ENCODE measurements around the gene CHCHD1. TPM values are rescaled to one million over a fixed set of nuclear protein-coding genes. Genes with fewer than 3 reads are reported as not detected.

CHCHD1 gene
- total and polyA plus RNA-seq, 2 experiments from 2014 or later, result 40.6 to 187 TPM

DNA sequence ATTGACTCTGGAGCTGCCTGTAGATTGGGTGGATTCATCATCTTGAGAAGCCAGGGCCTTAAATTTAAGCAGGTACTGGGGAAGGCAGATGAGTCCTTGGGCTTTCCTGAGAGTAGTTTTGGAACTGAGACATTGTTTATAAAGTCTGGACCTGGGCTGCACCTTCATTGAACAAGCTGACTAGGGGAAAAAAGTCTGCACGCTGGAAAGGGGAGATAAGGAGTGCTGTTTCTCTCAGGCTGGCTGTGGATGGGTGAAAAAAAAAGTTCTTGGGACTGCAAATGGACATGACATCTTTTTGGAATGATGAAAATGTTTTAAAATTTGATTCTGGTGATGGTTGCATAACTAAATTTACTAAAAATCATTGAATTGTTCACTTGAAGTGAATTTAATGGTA, 25.7 kb upstream of the CHCHD1 start:
- H3K9me2 ChIP-seq (ENCODE audit: insufficient read depth), result no peaks in the 10 kb centered on the region
- Mint-ChIP-seq H3K27me3 (ENCODE audit: insufficient read depth, low read depth, poor library complexity) (peaks cover 3% of the 10 kb centered on the region), H3K27ac (no peak overlapping the region), H3K4me1 (no peaks in the 10 kb centered on the region), H3K4me3 (no peak overlapping the region), H3K36me3 (ENCODE audit: low read depth) (peaks cover 22% of the 10 kb centered on the region), H3K9me3 (no peaks in the 10 kb centered on the region)
- H3K36me3 ChIP-seq (ENCODE audit: insufficient read depth), result peaks cover 29% of the 10 kb centered on the region; the same call in 1 of the 2 replicates
- no peak for DNase-seq (ENCODE audit: low spot score)
- H3K27ac ChIP-seq (ENCODE audit: low read depth), result no peak overlapping the region
- no peaks in the 10 kb centered on the region for H3K27me3 ChIP-seq (ENCODE audit: insufficient read depth)
- ATAC-seq, result no peak
- no peaks in the 10 kb centered on the region for H3K79me2 ChIP-seq (replicated peaks; ENCODE audit: insufficient read depth)
- no peak overlapping the region for H3K4me3 ChIP-seq
- 0 out of 2 replicates have a peak, but pooled peaks cover 9% of the 10 kb centered on the region for H4K20me1 ChIP-seq (replicated peaks; ENCODE audit: insufficient read depth)
- H3K4me2 ChIP-seq, result no peak overlapping the region
- TF ChIP-seq POLR2AphosphoS5 (IDR thresholded peaks at IDR 0.05; ENCODE audit: low read depth), result no peak
- no peak for TF ChIP-seq ETS1 (IDR thresholded peaks at IDR 0.05)
- TF ChIP-seq ZNF114 (CRISPR knock-in tag; IDR thresholded peaks at IDR 0.05), result no peak
- TF ChIP-seq REST (IDR thresholded peaks at IDR 0.05; ENCODE audit: unreplicated experiment), result no peak
- TF ChIP-seq JUNB (IDR thresholded peaks at IDR 0.05; ENCODE audit: unreplicated experiment), result no peak
- TF ChIP-seq, protein P1, sequence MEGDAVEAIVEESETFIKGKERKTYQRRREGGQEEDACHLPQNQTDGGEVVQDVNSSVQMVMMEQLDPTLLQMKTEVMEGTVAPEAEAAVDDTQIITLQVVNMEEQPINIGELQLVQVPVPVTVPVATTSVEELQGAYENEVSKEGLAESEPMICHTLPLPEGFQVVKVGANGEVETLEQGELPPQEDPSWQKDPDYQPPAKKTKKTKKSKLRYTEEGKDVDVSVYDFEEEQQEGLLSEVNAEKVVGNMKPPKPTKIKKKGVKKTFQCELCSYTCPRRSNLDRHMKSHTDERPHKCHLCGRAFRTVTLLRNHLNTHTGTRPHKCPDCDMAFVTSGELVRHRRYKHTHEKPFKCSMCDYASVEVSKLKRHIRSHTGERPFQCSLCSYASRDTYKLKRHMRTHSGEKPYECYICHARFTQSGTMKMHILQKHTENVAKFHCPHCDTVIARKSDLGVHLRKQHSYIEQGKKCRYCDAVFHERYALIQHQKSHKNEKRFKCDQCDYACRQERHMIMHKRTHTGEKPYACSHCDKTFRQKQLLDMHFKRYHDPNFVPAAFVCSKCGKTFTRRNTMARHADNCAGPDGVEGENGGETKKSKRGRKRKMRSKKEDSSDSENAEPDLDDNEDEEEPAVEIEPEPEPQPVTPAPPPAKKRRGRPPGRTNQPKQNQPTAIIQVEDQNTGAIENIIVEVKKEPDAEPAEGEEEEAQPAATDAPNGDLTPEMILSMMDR (conservative IDR thresholded peaks at IDR 0.05; ENCODE audit: low read depth in 2 of 2), result no peak
- no peak for TF ChIP-seq EZH2phosphoT487 (IDR thresholded peaks at IDR 0.05; ENCODE audit: unreplicated experiment)
- TF ChIP-seq NANOG (IDR thresholded peaks at IDR 0.05; ENCODE audit: borderline replicate concordance), result no peak
- TF ChIP-seq CREB1 (CRISPR knock-in tag; IDR thresholded peaks at IDR 0.05; ENCODE audit: low read depth), result no peak
- TF ChIP-seq EZH2 (IDR thresholded peaks at IDR 0.05; ENCODE audit: low read depth, unreplicated experiment), result no peak
- TF ChIP-seq STAT1 (IDR thresholded peaks at IDR 0.05; ENCODE audit: unreplicated experiment), result no peak
- TF ChIP-seq, protein P2, sequence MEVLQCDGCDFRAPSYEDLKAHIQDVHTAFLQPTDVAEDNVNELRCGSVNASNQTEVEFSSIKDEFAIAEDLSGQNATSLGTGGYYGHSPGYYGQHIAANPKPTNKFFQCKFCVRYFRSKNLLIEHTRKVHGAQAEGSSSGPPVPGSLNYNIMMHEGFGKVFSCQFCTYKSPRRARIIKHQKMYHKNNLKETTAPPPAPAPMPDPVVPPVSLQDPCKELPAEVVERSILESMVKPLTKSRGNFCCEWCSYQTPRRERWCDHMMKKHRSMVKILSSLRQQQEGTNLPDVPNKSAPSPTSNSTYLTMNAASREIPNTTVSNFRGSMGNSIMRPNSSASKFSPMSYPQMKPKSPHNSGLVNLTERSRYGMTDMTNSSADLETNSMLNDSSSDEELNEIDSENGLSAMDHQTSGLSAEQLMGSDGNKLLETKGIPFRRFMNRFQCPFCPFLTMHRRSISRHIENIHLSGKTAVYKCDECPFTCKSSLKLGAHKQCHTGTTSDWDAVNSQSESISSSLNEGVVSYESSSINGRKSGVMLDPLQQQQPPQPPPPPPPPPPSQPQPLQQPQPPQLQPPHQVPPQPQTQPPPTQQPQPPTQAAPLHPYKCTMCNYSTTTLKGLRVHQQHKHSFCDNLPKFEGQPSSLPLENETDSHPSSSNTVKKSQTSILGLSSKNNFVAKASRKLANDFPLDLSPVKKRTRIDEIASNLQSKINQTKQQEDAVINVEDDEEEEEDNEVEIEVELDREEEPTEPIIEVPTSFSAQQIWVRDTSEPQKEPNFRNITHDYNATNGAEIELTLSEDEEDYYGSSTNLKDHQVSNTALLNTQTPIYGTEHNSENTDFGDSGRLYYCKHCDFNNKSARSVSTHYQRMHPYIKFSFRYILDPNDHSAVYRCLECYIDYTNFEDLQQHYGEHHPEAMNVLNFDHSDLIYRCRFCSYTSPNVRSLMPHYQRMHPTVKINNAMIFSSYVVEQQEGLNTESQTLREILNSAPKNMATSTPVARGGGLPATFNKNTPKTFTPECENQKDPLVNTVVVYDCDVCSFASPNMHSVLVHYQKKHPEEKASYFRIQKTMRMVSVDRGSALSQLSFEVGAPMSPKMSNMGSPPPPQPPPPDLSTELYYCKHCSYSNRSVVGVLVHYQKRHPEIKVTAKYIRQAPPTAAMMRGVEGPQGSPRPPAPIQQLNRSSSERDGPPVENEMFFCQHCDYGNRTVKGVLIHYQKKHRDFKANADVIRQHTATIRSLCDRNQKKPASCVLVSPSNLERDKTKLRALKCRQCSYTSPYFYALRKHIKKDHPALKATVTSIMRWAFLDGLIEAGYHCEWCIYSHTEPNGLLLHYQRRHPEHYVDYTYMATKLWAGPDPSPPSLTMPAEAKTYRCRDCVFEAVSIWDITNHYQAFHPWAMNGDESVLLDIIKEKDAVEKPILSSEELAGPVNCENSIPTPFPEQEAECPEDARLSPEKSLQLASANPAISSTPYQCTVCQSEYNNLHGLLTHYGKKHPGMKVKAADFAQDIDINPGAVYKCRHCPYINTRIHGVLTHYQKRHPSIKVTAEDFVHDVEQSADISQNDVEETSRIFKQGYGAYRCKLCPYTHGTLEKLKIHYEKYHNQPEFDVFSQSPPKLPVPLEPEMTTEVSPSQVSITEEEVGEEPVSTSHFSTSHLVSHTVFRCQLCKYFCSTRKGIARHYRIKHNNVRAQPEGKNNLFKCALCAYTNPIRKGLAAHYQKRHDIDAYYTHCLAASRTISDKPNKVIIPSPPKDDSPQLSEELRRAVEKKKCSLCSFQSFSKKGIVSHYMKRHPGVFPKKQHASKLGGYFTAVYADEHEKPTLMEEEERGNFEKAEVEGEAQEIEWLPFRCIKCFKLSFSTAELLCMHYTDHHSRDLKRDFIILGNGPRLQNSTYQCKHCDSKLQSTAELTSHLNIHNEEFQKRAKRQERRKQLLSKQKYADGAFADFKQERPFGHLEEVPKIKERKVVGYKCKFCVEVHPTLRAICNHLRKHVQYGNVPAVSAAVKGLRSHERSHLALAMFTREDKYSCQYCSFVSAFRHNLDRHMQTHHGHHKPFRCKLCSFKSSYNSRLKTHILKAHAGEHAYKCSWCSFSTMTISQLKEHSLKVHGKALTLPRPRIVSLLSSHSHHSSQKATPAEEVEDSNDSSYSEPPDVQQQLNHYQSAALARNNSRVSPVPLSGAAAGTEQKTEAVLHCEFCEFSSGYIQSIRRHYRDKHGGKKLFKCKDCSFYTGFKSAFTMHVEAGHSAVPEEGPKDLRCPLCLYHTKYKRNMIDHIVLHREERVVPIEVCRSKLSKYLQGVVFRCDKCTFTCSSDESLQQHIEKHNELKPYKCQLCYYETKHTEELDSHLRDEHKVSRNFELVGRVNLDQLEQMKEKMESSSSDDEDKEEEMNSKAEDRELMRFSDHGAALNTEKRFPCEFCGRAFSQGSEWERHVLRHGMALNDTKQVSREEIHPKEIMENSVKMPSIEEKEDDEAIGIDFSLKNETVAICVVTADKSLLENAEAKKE (CRISPR knock-in tag; IDR thresholded peaks at IDR 0.05), result no peak
- no peak for TF ChIP-seq ZNF331 (CRISPR knock-in tag; IDR thresholded peaks at IDR 0.05; ENCODE audit: low read depth)
- H3K4me1 ChIP-seq (ENCODE audit: insufficient read depth), result no peaks in the 10 kb centered on the region
- no peak overlapping the region for H2AFZ ChIP-seq
- H3F3A ChIP-seq (replicated peaks; ENCODE audit: low read depth), result no peaks in the 10 kb centered on the region
